GM23338 (cell line): Measurements from ENCODE around the gene SNX1.
"Not testable (repeated sequence)": the region's sequence is repeated elsewhere in the genome, so short reads cannot be mapped to it uniquely, and the experiment has no call there.

Experiments
- CREB1 ChIP-seq: fragments of 250-450 bp; sonication (Bioruptor Pico); IDR thresholded peaks from 2 replicates; pipeline ENCODE4 v1.5.0; 2020; ENCODE audit warnings: low read depth, mild to moderate bottlenecking, moderate library complexity
- EZH2 ChIP-seq: fragments of 200-600 bp; sonication (generic); IDR thresholded peaks from one replicate; pipeline ENCODE4 v1.8.0; 2017; ENCODE audit warnings: antibody characterized with exemption, mild to moderate bottlenecking, low read depth; ENCODE audit not compliant: unreplicated experiment
- EZH2phosphoT487 ChIP-seq: fragments of 200-600 bp; sonication (generic); IDR thresholded peaks from one replicate; pipeline ENCODE4 v1.8.1; 2018; ENCODE audit warnings: antibody characterized with exemption; ENCODE audit not compliant: unreplicated experiment
- JUNB ChIP-seq: IDR thresholded peaks from one replicate; pipeline ENCODE4 v1.6.1; 2016; ENCODE audit warnings: antibody characterized with exemption; ENCODE audit not compliant: unreplicated experiment
- NANOG ChIP-seq: IDR thresholded peaks from 2 replicates; pipeline ENCODE4 v1.6.1; 2016; ENCODE audit warnings: antibody characterized with exemption, borderline replicate concordance
- POLR2AphosphoS5 ChIP-seq: IDR thresholded peaks from 2 replicates; pipeline ENCODE4 v1.6.1; 2016; ENCODE audit warnings: antibody characterized with exemption, low read depth
- STAT1 ChIP-seq: IDR thresholded peaks from one replicate; pipeline ENCODE4 v1.6.1; 2016; ENCODE audit warnings: antibody characterized with exemption; ENCODE audit not compliant: unreplicated experiment
- ZNF114 ChIP-seq: fragments of 250-450 bp; sonication (Bioruptor Pico); IDR thresholded peaks from 2 replicates; pipeline ENCODE4 v1.5.0; 2020; ENCODE audit warnings: mild to moderate bottlenecking, moderate library complexity
- TF ChIP-seq, protein P1 (sequence below), 2 experiments: fragments of 200-600 bp in 1 of 2; sonication (generic) in 1 of 2; conservative IDR thresholded peaks; 2 replicates each; pipeline versions ENCODE4 v1.5.1 to v1.6.1; 2016 to 2017; ENCODE audit warnings: antibody characterized with exemption in 2 of 2, low read depth in 2 of 2, mild to moderate bottlenecking in 2 of 2, moderate library complexity in 1 of 2
- TF ChIP-seq, protein P2 (sequence below): IDR thresholded peaks from one replicate; pipeline ENCODE4 v1.6.1; 2018; ENCODE audit warnings: antibody characterized with exemption; ENCODE audit not compliant: unreplicated experiment

DNA sequence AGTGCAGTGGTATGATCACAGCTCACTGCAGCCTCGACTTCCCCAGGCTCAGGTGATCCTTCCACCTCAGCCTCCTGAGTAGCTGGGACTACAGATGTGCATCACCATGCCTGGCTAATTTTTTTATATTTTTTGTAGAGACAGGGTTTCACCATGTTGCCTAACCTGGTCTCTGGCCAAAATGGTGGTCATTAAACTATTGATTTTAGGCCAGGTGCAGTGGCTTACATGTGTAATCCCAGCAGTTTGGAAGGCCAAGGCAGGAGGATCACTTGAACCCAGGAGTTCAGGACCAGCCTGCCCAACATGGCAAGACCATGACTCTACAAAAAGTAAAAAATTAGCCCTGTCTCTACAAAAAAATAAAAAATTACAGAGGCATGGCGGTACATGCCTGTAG is 24.5 kb downstream of the SNX1 start:
- TF ChIP-seq, protein P1, sequence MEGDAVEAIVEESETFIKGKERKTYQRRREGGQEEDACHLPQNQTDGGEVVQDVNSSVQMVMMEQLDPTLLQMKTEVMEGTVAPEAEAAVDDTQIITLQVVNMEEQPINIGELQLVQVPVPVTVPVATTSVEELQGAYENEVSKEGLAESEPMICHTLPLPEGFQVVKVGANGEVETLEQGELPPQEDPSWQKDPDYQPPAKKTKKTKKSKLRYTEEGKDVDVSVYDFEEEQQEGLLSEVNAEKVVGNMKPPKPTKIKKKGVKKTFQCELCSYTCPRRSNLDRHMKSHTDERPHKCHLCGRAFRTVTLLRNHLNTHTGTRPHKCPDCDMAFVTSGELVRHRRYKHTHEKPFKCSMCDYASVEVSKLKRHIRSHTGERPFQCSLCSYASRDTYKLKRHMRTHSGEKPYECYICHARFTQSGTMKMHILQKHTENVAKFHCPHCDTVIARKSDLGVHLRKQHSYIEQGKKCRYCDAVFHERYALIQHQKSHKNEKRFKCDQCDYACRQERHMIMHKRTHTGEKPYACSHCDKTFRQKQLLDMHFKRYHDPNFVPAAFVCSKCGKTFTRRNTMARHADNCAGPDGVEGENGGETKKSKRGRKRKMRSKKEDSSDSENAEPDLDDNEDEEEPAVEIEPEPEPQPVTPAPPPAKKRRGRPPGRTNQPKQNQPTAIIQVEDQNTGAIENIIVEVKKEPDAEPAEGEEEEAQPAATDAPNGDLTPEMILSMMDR (conservative IDR thresholded peaks at IDR 0.05; ENCODE audit: low read depth in 2 of 2) = not testable (repeated sequence)
- not testable (repeated sequence) for TF ChIP-seq EZH2; CREB1 (CRISPR knock-in tag); POLR2AphosphoS5; EZH2phosphoT487; JUNB; NANOG; STAT1; ZNF114
- TF ChIP-seq, protein P2, sequence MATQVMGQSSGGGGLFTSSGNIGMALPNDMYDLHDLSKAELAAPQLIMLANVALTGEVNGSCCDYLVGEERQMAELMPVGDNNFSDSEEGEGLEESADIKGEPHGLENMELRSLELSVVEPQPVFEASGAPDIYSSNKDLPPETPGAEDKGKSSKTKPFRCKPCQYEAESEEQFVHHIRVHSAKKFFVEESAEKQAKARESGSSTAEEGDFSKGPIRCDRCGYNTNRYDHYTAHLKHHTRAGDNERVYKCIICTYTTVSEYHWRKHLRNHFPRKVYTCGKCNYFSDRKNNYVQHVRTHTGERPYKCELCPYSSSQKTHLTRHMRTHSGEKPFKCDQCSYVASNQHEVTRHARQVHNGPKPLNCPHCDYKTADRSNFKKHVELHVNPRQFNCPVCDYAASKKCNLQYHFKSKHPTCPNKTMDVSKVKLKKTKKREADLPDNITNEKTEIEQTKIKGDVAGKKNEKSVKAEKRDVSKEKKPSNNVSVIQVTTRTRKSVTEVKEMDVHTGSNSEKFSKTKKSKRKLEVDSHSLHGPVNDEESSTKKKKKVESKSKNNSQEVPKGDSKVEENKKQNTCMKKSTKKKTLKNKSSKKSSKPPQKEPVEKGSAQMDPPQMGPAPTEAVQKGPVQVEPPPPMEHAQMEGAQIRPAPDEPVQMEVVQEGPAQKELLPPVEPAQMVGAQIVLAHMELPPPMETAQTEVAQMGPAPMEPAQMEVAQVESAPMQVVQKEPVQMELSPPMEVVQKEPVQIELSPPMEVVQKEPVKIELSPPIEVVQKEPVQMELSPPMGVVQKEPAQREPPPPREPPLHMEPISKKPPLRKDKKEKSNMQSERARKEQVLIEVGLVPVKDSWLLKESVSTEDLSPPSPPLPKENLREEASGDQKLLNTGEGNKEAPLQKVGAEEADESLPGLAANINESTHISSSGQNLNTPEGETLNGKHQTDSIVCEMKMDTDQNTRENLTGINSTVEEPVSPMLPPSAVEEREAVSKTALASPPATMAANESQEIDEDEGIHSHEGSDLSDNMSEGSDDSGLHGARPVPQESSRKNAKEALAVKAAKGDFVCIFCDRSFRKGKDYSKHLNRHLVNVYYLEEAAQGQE = not testable (repeated sequence)
